ENCODE data around the gene DAB1.
"Not testable (repeated sequence)": the region's sequence is repeated elsewhere in the genome, so short reads cannot be mapped to it uniquely, and the experiment has no call there.

Gene DAB1

DNA sequence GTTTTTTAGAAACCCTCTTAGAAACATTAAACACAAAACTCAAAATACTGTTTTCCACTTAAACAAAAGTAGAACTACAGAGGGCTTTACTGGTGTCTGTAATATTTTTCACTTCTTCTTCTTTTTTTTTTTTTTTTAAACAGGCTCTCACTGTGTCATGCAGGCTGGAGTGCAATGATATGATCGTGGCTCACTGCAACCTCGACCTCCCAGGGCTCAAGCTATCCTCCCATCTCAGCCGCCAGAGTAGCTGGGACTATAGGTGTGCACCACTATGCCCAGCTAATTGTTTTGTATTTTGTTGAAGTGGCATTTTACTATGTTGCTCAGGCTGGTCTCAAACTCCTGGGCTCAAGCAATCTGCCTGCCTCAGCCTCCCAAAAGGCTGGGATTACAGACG lies 194.8 kb downstream of the DAB1 start:
- no peak for DNase-seq (ENCODE audit: low read depth in 1 of 2, low spot score in 1 of 2)

DNA sequence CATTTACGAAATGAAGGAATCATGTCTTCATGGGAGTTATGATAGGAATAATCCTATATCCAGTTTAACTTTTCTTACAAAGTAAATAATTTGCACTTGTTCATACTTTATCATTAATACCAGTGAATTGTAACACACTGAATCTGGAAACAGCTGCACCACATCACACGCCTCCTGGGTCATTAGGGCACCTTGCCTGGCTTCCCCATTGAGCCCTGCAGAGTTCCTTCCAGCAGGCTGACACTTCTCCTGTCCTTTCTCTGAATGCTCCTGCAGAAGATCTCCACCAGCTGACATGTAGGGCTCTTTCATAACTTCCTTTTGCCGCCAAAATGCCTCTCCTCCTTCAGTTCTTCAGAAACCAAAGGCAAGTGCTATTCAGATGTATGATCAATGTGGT lies 201.1 kb downstream of the DAB1 start:
- no peak for DNase-seq (ENCODE audit: low read depth in 1 of 2, low spot score in 1 of 2)

DNA sequence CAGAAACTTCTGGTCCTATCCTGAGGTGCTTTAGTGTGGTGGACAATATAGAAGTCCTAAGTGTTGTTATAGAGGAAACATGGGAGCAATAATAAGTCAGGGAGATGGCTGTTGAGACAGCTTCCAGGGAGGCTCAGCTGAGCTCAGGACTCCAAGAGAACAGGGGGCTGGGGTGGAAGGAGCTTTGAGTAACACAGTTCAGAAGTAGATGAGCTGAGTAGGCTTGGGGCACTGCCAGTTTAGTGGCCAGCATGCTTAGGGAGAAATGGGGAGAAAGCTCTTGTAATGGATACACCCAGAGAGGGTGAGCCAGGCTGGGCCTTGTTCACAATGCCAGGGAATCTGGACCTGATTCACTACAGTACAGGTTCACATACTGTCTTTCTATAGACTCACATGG lies 201.6 kb downstream of the DAB1 start:
- DNase-seq (ENCODE audit: low read depth in 1 of 2, low spot score in 1 of 2) = no peak

DNA sequence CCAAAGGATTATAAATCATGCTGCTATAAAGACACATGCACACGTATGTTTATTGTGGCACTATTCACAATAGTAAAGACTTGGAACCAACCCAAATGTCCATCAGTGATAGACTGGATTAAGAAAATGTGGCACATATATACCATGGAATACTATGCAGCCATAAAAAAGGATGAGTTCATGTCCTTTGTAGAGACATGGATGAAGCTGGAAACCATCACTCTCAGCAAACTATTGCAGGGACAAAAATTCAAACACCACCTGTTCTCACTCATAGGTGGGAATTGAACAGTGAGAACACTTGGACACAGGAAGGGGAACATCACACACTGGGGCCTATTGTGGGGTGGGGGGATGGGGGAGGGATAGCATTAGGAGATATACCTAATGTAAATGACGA lies 203.0 kb downstream of the DAB1 start:
- not testable (repeated sequence) for DNase-seq (ENCODE audit: low read depth in 1 of 2, low spot score in 1 of 2)

DNA sequence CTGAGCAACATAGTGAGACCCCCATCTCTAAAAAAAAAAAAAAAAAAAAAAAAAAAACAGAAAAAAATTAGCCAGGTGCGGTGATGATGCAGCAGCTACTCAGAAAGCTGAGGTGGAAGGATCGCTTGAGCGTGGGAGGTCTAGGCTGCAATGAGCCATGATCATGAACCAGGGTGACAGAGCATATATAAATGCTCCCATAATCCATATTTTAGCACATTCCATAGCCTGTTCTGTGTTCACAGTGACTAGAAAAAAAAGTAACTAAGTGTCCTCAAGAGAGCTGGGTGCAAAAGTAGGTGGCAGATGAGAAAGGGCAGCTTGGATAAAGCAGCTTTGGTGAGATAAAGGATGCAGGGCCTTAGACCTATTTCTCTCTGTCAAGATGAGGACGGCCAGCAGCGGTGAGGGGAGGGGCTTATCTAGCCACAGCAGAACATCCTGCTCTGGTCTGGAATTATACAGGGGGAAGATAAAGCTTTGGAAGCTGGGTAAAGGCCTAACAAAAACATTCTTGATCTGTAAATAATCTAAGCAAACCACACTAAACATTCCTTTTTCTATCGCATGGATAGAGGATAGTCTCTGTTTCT lies 205.3 kb downstream of the DAB1 start:
- DNase-seq (ENCODE audit: low read depth in 1 of 2, low spot score in 1 of 2) = no peak

DNA sequence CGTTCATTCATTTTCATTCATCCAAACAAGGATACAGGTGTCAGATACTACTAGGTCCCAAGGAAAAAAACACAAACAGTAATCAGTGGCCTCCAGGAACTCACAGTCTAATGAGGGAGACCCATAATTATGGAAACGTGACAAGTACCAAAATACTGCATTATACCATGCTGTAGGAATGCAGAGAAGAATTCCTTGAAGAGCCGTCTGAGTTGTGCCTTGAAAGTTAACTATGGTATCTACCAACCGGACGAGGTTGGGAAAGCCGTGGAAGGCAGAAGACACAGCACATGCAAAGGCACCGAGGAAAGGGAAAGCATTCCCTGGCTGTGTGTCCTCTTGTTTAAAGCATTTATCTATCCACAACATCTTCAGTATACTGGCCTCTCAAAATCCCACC lies 206.0 kb downstream of the DAB1 start:
- DNase-seq (ENCODE audit: low read depth in 1 of 2, low spot score in 1 of 2) = no peak

DNA sequence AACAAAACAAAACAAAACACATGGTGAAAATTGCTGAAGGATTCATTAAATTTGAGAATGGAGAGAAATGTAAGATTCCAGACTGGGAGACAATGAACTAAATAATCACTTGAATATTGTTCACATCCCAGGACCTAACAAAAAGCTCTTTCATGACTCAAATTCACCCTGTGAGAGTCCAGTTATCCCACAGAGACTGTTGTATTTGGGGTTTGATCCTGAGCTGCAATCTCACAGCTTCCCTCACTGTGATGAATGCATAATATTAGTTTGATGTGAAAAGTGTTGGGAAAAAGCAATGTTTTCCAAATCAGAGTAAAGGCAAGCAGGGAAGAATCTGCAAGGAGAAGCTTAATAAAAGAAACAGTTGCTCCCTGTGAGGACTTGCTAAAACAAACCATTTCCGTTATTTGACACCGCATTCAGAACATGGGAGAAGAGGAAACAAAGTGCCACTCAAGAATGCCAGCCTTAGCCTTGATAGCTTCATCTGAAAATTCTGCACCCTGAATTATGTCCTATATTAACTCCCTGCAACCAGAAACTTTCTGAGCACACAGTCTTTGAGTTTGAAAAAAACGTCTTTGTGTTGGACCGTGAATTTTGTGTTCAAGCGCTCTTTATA lies 208.8 kb downstream of the DAB1 start:
- DNase-seq (ENCODE audit: low read depth in 1 of 2, low spot score in 1 of 2) = no peak

DNA sequence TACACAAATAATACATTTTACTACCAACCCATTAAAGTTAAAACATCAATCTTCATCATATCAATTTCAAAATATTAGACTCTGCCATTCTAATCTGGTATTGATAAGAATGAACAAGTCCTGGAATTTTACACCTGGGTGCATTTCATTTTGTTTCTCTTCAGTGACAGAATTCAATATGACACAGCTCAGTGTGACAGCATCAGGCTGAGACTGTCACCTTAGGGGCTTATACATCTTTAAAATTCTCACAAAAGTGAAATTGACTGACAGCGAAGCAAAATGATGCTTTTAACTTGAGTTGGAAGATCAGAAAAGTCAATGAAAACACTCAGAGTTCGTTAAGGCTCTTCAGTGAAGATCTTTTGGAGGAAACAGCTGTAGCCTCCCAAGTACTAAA lies 213.0 kb downstream of the DAB1 start:
- no peak for DNase-seq (ENCODE audit: low read depth in 1 of 2, low spot score in 1 of 2)

DNA sequence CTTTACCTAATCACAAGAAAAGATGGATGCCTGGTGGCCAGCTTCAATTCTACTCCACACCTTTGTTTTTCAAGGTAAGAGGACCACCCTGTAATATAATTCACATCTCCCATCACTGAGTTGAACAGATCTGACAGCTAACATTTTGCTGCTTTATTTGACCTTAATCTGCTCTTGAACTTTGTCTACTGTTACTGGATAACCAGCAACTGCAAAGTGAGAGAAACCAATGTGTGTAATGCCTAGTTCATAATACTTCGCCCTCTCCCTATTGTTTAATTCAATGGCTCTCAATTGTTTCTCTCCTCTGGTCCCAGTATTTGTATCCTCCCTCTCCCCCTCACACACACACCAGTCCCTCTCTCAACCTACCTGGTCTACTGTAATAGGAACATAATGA lies 214.4 kb downstream of the DAB1 start:
- DNase-seq (ENCODE audit: low read depth in 1 of 2, low spot score in 1 of 2) = no peak

DNA sequence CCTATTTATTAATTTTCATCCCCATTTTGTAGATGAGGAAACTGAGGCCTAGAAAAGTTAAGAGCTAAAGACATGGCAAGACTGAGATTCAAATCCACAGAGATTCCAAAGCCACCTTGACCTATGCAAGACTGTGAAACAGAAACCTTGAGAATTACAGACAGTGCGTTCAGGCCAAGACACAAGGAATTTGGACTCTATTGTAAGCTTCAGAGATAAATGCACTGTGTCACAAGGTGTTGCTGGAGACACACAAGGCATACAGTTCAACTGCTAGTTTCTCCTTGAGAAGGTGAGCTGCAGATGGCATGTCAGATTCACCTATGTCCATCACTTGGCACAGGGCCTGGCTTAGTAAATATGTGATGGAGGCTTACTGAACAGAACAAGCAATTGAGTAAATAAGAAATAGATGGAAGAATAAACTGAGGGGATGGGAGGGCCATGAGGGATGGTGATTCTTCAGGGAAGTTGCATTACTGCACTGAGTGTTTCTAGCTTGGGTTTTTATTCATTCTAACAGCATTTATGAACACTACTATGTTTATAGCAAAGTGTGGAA lies 215.0 kb downstream of the DAB1 start:
- no peak for DNase-seq (ENCODE audit: low read depth in 1 of 2, low spot score in 1 of 2)

DNA sequence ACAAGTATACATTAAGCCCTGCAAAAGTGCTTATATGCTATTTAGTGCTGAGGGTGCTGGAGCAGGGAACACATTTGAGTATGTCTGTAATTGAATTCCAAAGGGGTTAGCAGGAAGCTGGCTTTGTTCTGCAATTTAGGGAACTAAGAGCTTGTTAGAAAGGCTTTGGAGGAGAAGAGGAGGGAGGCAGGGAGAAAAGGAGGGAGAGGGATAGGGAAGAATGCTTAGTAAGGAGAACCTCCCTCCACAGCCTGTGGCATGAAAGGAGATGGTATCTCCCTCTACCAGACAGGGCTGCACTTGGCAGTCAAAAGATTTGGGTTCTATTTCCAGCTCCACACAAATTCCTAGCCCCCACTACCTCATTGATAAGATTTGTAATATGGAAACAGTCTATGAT lies 217.8 kb downstream of the DAB1 start:
- no peak for DNase-seq (ENCODE audit: low read depth in 1 of 2, low spot score in 1 of 2)

DNA sequence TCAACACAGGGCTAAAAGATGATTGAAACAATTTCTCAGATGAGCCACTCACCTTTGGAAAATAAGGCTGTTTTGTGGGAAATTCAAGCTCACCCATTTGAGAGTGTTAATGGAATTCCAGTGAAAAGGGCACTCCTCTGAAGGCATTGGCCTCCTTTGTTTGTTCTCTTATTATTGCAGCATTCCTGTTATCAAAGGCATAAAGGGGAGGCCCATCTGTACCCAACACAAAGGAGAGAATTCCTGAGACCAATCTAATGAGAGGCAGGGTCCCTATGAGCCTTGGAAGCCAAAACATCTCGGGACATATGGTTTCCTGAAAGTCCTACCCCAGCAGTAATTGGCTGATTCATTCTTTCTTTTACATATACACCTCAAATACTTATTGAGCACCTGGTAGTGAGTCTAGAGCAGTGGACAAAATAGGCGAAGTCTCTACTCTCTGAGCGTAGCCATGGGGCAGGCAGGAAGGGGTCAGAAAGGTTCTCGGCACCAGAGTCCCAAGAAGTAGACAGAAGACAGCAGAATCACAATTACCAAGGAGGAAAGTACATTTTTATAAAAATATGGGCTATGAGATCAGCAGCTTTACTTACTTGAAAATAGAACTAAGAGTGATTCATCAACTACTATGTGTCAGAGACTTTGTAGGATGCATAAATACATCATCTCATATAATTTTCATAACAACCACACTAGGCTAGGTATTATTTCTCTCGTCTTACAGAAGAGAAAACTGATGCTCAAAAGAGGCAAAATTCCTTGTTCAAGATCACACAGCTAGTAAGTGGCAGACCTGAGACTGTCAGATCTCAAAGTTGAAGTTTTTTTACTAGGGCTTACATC lies 218.7 kb downstream of the DAB1 start:
- no peak for DNase-seq (ENCODE audit: low read depth in 1 of 2, low spot score in 1 of 2)

DNA sequence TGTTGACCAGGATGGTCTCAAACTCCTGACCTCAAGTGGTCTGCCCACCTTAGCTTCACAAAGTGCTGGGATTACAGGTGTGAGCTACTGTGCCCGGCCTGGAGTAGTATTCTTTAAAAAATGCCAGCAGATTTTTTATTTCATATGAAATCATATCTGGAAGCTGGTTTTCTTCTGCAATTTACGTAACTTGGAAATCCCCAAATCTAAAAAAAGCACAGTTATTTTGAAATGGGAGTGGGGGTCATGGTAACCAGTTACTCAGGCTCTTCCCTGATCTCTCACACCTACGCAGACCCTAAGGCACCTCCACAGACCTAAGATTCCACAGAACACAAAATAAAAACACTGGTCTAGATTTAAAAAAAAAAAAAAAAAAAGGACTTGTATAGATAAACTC lies 219.8 kb downstream of the DAB1 start:
- DNase-seq (ENCODE audit: low read depth in 1 of 2, low spot score in 1 of 2) = no peak

DNA sequence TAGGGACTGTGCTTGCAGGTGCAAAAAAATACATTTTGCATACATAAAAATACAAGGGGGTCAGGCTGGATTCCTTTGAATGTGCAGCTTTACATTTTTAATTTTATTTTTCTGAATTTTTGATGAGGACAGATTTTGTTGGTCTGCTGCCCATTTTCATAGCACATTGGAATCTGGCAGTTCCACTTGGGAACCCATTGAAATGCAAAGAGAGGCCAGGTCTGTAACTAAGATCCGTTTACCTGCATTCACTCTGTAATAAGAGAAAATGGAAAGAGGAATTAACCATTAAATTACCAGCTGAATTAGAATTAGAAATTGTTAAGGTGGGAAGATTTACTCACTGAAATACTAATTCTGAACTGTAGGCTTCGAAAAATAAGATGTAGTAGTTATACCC lies 221.6 kb downstream of the DAB1 start:
- no peak for DNase-seq (ENCODE audit: low read depth in 1 of 2, low spot score in 1 of 2)

DNA sequence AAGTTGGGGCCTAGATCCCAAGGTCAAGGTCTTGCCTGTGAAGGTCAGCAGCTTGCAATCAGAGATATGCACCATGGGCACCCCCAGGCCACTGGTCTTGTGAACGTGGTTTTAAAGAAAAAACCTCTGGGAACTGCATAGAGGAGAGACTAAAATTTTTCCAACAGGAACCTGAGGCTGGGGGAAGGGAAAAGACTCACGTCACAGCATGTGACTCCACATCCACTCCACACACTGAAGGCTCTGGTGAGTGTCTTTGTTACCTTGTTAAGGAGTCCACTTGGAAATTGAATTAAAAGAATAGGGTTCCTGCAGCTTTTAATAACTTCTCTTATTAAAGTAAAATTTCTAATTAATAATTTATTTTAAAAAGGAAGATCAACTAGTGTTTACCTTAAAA lies 224.9 kb downstream of the DAB1 start:
- no peak for DNase-seq (ENCODE audit: low read depth in 1 of 2, low spot score in 1 of 2)

DNA sequence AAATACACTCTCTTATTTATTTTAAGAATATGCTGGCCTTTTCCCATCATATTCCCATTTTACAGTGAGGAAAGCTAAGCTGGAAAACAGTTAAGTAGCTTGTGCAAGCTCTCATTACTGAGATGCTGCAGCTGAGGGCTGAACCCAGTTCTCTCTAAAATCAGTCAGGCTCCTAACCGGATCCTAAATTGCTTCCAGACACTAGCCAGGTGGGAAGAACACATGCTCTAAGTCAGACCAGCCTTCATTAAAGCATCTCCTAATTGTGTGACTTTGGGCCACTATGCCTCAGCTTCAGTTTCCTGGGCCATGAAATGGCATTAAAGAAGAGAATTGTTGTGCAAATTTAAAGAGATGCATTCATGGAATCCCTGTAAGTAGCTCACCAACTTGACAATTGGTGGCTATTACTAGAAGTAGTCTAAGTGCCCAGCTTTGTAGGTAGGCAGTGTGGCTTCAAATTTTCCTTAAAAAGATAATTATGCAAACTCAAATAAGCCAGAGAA lies 228.4 kb downstream of the DAB1 start:
- DNase-seq (ENCODE audit: low read depth in 1 of 2, low spot score in 1 of 2) = no peak

DNA sequence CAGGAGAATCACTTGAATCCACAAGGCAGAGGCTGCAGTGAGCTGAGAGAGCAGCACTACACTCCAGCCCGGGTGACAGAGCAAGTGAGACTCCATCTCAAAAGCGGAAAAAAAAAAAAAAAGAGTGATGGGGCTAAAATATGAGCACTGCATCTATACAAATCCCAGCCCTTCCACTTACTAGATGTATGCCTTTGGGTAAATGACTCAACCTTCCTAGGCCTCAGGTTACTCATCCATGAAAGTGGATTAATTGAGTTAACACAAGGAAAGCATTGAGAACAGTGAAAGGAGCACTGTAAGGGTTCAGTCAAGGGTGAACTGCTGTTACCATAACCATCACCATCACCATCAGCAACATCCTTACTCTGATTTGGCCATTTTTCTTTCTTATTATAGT lies 231.6 kb downstream of the DAB1 start:
- DNase-seq (ENCODE audit: low read depth in 1 of 2, low spot score in 1 of 2) = no peak

DNA sequence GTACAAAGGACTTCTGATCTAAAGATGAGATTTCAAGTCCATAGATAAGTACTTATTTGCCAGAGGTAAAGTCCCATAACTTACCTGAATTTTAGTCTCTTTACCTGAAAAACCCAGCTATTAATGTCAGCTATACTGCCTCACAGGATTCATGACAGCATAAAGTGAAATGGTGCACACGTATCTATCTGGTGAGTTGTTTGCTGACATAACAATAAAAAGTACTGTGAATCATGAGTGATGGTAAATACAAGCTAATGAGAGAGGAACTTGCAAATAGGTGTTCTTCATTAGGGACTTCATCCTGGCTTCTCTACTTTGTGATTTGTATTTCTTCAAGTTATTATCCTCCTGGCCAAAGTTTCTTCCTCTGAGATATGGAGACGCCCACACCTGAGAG lies 233.0 kb downstream of the DAB1 start:
- DNase-seq (ENCODE audit: low read depth in 1 of 2, low spot score in 1 of 2) = no peak

DNA sequence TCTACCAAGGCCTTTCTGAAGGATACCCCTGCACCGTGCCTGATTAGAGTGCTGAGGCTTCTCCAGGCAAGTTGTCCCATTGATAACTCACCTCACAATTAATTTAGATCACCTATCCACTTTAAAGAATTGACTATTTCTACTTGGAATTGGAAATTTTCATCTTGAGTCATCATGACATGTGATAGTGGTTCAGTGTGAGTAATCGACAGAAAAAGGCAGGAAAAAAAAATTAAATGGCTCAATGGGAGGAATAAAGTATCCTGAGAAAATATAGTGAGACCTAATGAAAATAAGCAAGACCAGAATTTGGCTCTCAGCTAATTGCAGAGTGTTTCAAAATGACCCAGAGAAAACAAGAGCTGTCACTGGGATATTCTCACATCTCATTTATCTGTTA lies 235.7 kb downstream of the DAB1 start:
- no peak for DNase-seq (ENCODE audit: low read depth in 1 of 2, low spot score in 1 of 2)

DNA sequence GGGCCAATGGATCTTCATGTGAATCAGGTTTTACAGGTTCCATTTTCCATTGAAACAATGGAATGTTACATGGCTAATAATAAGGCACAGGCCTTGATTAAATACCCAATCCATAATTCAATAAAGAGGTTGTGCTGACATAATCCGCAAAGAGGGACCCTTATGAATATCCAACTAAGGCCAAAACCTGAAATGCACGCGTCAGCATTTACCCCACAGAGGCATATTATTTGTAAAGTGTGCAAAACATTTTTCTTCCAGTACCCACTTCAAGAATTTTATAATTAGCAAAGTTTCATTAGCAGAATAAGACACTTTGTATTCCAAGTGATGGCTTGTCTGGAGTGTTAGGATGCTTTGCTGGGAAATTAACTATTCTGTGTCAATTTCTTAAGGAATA lies 237.4 kb downstream of the DAB1 start:
- no peak for DNase-seq (ENCODE audit: low read depth in 1 of 2, low spot score in 1 of 2)

DNA sequence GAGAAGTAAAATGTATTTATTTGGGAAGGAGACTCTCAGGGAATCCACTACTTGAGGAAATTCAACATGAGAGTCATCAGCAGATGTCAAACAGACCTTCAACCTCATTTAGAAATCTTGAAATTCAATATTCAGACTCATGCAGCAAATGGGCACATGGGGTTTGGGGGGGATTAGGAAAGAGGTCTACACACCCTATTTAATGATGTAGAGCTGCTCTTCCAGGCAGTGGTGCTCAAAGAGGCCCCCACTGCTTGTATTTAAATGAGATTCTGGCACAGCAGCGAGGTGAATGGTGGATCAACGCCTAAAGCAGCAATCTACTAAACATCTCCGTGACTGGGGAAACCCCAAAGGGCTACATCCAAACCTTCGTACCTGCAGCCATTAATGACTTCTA lies 244.9 kb downstream of the DAB1 start:
- no peak for DNase-seq (ENCODE audit: low read depth in 1 of 2, low spot score in 1 of 2)

DNA sequence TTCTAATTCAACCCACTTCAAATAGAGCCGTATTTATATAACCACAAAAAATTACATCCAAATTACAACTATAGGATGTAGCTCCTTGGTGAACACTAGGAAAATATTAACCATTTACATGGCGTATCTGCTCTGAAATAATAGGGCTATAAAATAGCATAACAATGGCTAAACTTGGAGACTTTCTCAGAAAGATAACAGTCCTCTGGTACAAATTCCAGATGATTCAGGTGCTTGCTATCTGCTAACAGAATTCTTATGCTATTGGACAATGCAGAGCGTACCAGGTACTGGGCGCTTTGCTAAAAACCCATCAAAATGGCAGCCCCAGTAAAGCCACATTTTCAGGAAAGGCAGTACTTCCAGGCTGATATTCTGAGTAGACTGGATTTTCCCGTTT lies 248.4 kb downstream of the DAB1 start:
- DNase-seq (ENCODE audit: low read depth in 1 of 2, low spot score in 1 of 2) = no peak

Measured in activated T-helper 1 cell treated with anti-CD3 and anti-CD28 coated beads, Interleukin-2, amount 50 U/mL, for 16 hours (primary cell).